ENCODE results near the gene LMO7.
"Not testable (repeated sequence)": the region's sequence is repeated elsewhere in the genome, so short reads cannot be mapped to it uniquely, and the experiment has no call there.

LMO7 gene

DNA sequence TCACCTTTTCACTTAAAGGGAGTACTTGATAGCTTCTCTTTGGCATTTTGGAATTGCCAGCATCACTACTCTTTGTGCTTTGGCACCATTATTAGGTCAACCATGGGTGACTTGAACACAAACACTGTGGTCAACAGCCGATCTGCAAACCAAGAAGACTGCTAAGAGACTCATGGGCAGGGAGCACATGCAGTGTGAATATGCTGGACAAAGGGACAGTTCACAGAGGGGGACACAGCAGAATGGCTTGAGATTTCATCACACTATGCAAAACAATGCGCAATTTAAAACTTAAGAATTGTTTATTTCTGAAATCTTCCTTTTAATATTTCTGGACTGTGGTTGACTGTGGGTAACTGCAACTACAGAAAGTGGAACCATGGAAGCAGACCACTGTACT is 64.4 kb downstream of the LMO7 start:
- DNase-seq, result no peak

DNA sequence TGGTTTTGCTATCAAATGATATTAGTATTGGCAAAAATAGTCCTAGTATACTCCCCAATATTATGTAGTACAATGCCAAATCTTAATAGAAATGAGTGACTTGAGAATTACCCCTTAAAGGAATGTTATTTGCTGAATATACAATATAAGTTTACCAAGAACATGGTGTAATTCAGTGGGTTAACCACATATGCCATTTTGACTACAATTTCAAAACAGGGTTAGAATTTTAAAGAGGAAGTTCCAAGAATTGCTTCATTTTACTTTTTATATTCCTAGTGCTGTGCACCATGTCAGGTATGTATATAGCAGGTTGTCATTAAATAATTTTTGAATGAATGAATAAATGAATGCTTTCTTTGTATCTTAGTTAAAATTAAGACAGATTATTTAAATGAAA is 66.3 kb downstream of the LMO7 start:
- no peak for DNase-seq

DNA sequence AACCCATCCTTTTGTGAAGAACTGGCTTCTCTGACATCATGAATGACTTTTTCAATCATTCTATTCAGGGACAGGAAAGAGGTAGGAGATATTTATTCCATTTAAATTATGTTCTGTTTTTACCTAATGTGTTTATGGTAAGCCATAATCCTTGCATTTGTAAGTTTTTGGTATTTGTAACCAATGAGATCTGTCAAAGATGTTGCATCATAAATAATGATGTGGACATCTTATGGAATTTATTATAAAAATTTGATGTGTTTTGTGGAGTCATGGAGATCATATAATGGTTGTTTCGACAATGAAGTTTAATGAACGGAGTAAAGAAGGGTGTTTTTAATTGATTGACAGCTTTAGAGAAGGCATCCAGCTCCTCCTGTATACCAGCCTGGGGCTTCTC is 67.6 kb downstream of the LMO7 start:
- DNase-seq, result no peak

DNA sequence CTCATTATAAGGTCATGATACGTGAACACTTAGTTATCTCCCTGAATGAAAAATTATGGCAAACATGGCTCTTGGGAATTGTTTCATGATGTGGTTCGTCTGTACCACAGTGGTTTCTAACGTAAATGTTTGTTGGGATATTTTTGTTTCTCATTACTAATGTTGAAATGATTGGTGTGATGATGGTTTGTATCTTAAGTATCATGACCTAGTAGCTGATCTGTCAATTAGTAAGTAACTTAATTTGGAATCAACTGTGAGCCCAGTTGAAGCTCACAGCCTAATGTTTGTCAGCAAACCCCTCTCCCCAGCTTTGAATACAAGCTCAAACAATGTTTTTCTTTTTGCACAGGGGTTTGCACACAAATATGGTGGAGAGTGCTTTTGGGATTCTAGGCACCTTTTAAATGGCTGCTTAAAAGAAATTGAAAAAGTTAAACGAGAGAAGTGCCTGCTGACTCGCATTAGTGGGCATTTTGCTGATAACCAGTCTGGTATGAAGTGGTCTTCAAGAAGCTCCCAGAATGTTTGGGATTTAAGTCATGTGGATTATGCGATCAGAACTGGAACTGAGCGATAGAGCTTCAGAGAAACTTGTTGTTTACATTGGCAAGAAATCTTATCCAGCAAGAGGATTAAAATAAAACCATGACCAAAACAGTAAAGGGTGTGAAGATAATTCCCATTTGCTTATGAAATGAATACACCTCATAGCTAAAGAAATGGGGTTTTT is 68.2 kb downstream of the LMO7 start:
- no peak for DNase-seq

DNA sequence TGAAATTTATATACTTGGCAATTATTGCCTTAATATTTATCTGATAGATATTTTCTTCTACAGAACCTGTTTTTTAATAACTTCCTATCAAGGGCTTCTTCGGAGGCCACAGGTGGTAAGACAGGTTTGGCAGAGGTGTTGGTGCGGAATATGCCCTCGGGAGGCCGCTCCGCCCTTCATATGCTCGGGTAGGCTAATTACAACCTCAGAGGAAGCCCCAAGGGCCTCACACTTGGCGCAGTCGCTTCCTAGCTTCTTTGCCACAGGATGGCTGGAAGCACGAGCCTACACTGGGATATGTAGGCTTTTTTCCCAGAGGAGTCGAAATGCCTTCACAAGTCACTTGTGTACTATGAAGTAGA is 68.8 kb downstream of the LMO7 start:
- DNase-seq, result no peak

DNA sequence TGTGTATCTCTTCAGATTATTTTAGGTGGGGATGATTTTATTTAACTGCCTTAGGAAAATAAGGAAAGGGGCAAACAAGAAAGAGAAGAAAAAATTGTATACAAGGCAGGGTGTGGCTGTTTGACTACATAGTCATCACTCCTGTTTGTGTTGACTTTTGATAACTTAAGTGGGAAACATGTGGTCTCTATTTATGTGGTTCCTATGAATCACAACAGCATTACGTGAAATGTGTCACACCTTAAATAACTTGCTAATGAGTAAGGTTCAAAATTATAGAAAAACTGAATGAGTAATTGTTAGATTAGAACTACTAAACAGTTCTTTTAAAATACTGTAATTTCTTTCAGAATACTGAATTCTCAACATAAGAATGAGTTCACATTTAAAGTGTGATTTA is 69.3 kb downstream of the LMO7 start:
- DNase-seq, result no peak

DNA sequence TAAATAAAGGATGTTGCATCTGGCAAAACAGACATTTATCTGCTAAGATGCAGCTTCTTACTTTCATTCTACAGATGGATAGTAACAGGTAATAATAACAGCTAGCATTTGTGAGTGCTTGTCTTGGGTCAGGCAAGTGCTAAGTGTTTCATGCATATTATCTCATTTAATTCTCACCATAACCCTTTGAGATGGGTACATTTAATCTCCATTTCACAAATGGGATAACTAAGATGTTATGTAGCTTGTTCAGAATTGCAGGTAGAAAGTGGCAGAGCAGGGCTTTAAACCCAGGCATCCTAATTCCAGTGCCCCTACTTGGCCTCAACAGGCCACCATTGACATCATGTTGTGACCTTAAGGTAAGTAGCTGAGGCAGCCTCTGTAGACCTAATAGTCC is 69.8 kb downstream of the LMO7 start:
- no peak for DNase-seq

DNA sequence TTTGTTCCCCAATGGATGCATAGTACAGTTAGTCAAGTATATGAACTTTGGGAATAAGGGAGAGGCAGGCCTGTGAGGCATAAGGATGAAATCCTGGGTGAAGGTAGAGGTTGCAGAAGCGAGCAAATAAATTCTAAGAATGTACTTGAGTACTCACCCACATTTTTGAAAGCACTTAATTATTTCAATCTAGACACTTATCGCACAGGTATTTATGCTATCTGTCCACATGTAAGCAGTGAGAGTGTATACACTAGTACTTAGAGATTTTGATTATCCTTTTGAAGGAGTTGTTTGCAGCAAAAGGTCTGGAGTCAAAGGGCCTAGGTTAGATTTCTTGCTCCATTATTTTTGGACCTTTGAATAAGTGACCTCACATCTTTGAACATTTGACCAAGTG is 77.7 kb downstream of the LMO7 start:
- no peak for DNase-seq

DNA sequence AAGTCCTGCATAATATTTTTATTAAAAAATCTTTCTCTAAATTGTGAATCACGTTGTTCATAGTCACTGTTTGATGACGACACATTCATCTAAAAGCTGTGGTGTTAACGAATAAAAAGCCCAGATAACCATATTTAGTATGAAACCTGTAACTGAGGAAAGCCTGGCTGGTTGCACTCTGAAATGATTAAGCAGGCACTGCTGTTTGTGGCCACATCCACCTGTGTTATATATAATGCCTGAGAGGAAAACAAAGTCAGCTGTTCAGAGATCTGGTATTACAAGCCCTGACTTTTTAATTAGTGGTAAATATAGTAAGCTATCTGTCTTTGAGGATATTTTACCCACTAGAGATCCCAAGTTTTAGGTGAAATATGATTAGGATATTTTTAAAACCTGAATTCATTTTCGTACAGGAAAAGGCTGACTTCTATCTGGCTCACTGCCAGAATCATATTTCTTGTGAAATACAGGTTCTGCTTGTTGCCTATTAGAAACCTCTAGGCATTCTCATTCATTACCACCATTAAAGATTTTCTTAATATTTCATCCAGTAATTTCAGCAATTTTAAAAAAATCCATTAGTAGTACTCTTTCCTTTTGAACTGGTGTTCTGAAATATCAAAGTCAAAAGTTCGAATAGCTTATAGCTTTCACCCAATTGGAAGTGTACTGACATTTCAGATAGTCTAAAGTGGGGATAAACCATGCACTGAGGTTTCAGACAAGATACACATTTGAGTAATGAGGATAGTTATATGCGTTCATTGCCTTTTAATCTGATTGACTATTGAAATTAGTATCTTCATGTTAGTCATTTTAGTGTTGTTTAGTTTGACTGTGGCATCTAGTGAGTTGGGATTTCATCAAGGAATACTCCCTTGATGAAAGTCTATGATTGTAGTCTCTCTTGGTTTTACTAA is 79.7 kb downstream of the LMO7 start:
- no peak for DNase-seq

DNA sequence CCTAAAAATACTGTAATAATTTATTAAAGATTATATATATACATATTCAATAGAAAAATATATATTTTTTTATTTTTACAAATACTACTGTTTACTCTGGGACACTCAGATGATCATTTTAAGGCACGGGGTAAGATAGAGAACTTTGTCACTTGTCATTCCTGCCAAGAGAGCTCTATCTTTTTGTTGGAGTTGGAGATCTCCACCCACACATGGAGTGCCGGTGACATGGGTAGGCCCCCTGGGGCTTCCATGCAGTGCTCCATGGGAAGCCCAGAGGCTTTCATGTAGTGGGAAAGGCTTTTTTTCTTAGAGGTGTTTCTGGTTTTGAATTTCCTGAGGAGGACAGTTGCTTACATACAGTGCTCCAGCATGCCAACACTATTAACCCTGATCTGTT is 81.4 kb downstream of the LMO7 start:
- DNase-seq, result no peak

DNA sequence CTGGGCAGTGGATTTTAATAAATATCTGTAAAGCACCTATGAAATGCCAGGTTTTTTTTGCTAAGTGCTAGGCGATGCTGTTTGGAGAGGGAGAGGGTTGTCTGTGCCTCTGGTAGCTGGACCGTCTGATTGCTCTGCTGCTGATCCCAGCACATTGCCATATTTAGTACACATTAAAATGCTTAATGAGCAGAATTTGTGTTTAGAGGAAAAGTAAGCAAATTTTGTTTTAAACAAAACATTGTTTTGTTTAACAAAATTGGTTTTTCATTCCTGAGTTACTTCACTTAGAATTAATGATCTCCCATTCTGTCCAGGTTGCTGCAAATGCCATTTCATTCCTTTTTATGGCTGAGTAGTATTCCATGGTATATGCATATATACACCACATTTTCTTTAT is 85.2 kb downstream of the LMO7 start:
- no peak for DNase-seq

DNA sequence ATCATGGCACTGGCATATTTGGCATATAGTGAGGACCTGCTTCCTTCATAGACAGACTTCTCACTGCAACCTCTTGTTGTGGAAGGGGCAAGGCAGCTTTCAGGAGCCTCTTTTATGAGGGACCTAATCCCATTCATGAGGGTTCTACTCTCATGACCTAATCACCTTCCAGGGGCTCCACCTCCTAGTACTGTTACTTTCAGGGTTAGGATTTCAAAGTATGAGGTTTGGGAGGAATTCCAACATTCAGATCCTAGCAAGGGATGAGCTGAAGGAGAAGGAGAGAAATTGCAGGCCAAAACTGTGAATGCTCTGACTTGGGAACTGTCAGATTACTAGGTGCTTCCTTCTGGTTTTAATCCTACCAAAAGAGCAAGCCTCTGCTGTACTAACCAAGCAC is 87.8 kb downstream of the LMO7 start:
- DNase-seq, result no peak

DNA sequence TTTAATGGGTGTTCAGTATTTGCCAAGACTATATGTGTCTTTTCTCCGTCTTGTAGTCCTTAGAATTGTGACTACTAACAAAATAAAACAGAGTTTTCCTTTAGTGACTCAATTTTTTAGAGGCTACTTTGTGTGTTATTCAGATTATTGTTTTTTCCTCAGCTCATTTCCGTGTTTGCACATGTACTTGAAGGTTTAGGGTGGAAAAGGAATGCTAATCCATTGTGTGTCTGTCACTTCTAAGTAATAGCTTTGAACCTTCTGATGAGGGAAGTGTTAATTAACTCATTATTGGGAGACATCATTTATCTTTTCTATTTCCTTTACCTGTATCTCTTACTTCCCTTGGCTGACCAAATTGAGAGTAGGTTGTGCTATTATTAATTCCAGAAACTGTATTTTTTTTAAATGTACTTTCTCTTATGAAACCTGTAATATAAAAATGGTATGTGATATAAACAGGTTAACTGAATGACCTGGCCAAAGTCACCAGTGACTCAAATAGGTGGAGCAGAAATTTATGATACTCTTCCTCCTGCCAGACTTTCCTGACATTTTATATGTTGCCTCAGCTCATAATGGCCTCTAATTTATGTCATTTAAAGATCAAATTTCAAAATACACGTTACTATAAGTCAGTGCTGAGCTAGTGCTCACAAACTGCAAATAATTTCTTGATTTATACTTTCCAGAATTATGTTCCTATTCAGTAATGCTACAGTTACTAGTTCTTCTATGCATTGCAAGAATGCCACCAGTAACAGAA is 88.8 kb downstream of the LMO7 start:
- no peak for DNase-seq

DNA sequence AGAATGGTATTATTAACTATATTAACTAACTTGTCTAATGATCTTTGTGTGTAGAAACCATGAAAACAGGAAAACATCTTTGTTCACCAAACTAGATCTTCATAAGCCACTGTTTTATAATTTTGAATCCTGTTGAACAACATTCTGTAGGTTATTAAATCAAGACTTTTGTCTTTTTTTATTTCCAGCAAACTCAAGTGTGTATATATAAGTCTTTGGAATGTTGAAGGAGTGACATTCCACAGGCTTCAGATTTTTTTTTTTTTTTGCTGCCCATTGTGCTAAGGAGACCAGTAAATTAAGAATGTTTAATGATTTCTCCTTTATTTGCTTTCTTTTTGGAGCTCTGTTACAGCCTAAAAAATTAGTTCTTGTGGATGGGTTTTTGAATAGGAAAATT is 89.6 kb downstream of the LMO7 start:
- DNase-seq, result no peak

DNA sequence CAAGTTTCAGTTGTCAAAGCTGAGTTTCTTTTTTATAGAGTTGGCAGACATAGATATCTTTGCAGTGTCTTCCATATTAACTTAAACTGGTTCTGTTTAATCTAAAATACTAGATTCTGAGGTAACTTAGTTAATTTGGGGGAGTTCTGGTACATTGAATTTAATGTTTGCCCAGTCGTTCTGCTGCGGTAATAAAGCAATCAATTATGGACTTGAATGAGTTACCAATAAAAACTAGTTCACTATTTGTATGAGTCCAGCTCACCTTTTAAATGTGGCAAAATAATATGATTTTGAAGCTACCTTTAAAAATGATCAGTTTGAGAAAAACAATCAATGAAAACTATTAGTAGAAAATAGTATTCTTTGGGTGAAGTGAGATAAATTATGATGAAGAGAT is 90.2 kb downstream of the LMO7 start:
- no peak for DNase-seq

DNA sequence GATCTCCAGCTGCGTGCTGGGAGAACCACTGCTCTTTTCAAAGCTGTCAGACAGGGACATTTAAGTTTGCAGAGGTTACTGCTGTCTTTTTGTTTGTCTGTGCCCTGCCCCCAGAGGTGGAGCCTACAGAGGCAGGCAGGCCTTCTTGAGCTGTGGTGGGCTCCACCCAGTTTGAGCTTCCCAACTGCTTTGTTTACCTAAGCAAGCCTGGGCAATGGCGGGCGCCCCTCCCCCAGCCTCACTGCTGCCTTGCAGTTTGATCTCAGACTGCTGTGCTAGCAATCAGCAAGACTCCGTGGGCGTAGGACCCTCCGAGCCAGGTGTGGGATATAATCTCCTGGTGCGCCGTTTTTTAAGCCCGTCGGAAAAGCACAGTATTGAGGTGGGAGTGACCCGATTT is 97.0 kb downstream of the LMO7 start:
- not testable (repeated sequence) for DNase-seq

DNA sequence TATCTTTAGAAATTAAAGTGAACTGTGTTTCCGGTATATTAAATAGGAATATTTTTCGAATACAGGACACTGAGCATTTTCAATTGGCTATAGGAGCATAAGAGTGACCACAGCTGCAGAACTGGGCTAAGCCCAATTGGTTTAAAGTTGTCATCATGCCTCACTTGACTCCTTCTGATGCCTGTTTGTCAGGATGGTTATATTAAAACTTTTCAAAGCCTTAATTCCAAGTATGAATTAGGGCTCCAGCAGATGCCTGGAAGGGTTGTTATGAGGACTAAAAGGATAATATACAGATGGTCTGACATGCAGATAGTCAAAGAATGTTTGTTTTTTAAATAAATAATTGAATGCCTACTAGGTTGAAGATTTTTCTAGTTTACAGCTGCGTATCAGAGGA is 100.0 kb downstream of the LMO7 start:
- no peak for DNase-seq

DNA sequence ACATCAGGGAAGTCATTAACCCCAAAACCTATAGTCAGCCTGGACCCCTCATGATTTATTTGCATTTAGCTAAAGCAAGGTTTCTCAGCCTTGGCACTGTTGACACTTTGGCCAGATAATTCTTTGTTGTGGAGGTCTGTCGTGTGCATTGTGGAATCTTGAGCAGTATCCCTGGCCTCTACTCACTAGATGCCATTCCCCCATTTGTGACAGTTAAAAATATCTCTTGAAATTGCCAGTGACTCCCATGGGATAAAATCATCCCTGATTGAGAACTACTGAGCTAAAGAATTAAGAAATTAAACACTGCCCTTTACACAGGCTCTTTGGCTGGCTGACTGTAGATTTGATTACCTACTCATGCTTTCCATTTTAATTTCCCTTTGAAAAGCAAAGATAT is 102.7 kb downstream of the LMO7 start:
- DNase-seq, result no peak

DNA sequence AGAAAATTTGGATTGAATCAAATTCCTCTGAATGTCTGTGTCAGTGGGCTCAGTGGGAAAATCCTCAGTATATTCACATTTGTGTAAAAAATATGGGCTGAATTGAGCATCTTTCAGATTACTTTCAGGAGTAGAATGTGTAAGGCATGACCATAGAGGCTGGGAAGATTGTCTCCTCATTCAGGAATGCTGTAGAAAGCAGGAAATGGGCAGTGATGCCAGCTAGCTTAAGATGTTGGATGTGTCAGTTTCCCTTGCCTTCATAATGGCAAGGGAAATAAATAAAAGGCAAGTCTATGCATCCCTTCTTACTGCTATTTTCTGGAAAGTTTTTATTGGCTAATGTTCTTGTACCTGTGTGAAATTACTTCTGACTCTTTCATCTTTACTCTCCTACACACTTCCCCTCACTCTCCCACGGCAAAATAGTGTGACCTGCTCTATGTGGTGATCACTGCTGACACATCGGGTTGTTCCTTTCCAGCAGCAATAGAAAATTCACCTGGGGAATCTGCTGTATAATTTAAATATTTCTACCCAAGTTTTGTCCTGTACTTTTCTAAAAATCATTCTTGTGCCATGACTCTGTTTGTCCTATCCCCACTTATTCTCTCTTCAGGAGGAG is 103.2 kb downstream of the LMO7 start:
- no peak for DNase-seq

DNA sequence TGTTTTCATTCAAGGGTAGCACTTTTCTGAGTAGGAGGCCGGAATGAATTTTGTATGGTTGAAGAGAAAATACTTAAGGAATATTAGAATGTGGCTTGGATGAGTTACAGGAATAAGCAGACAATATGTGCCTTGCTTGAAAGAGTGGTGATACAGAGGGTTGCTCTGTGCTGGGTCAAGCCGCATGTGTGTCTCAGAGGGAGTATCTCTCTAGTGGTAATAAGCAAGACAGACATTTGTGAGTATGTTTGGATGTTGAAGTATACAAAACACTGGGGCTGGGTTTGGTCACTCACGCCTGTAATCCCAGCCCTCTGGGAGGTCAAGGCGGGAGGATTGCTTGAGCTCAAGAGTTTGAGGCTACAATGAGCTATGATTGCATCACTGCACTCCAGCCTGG is 103.9 kb downstream of the LMO7 start:
- DNase-seq, result no peak

DNA sequence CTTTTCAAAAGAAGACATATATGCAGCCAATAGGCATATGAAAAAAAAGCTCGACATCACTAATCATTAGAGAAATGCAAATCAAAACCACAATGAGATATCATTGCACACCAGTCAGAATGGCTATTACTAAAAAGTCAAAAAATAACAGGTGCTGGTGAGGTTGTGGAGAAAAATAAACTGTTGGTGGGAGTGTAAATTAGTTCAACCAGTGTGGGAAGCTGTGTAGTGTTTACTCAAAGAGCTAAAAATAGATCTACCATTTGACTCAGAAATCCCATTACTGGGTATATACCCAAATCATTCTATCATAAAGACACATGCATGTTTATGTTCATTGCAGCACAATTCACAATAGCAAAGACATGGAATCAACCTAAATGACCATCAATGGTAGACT is 106.9 kb downstream of the LMO7 start:
- DNase-seq, result not testable (repeated sequence)

DNA sequence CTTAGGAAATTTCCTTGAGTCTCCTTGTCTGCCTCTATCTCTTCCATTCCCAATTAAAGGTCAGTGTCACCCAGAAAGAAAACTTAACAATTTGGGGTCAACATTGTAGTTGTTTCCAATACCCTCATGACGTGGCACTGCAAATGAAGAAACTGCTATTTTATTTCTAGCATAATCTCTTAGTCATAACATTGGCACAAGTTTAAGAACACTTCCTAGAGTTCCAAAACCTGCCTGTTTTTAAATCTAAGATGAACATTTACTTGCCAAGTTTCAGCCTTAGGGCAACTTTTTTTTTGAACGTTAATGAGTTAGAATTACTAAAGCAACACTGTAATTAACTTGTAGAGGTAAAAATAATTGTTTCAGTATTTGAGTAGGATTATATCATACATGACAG is 108.0 kb downstream of the LMO7 start:
- no peak for DNase-seq

DNA sequence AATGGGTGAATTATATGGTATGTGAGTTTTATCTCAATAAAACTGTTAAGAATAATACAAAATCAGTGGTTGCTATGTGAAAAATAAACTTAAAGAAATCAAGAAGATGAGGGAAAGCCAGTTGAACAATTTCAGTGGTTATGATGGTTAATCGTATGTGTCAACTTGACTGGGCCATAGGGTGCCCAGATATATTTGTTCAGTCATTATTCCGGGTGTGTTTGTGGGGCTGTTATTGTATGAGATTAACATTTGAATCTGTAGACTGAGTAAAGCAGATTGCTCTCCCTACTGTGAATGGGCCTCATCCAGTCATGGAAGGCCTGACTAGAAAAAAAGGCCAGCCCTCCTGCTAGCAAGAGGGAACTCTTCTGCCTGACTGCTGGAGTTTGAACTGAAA is 109.3 kb downstream of the LMO7 start:
- DNase-seq, result no peak
